Coronary artery (tissue), 2 donors: ENCODE measurements around the gene BARD1.

Experiments used
- DNase-seq: peaks from one replicate; pipeline ENCODE4 v3.0.0-alpha.2; 2017; ENCODE audit warnings: low spot score
- H3K27ac ChIP-seq, 2 donors: fragments of 200-600 bp; sonication (generic); one replicate each; pipeline ENCODE4 v1.5.1; 2016 to 2019
- H3K4me3 ChIP-seq: fragments of 200-600 bp; sonication (generic); 2 replicates; pipeline ENCODE4 v1.5.1; 2016; ENCODE audit warnings: mild to moderate bottlenecking, moderate library complexity
- TF ChIP-seq, protein P1 (sequence below): fragments of 200-600 bp; sonication (generic); IDR thresholded peaks from one replicate; pipeline ENCODE4 v1.5.1; 2019; ENCODE audit warnings: antibody characterized with exemption

Gene BARD1

GRCh38 chr2:214830794-214831346 lies 21.4 kb upstream of the BARD1 start:
- Histone ChIP-seq H3K27ac (no peak overlapping the region), H3K4me3 (no peak overlapping the region)
- DNase-seq = no peak
- TF ChIP-seq, protein P1, sequence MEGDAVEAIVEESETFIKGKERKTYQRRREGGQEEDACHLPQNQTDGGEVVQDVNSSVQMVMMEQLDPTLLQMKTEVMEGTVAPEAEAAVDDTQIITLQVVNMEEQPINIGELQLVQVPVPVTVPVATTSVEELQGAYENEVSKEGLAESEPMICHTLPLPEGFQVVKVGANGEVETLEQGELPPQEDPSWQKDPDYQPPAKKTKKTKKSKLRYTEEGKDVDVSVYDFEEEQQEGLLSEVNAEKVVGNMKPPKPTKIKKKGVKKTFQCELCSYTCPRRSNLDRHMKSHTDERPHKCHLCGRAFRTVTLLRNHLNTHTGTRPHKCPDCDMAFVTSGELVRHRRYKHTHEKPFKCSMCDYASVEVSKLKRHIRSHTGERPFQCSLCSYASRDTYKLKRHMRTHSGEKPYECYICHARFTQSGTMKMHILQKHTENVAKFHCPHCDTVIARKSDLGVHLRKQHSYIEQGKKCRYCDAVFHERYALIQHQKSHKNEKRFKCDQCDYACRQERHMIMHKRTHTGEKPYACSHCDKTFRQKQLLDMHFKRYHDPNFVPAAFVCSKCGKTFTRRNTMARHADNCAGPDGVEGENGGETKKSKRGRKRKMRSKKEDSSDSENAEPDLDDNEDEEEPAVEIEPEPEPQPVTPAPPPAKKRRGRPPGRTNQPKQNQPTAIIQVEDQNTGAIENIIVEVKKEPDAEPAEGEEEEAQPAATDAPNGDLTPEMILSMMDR = no peak

DNA sequence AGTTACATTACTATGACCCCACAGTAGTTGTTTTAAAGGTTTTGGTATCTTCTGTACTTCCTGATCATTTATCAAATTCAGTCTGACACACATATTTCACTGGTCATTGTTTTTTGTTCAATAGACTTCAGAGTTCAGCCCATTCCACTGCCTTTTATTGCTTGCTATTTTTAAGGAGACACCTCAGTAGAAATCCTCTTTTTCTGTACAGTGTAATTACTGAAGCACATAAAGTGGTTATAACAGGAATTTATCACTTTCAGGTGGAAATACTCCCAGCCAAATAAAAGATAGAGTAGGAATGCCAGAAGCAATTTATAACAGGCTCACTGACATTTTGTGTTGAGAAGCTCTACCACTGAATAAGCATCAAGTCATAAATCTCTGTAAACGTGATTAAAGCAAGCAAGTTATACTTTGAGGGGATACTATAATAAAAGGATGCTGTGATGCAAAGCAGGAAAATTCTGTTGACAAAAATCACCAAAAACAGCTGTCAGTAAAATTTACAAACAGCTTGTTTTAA lies 6.6 kb upstream of the BARD1 start:
- Histone ChIP-seq H3K27ac (no peak overlapping the region), H3K4me3 (no peak overlapping the region)
- DNase-seq = no peak
- TF ChIP-seq, protein P1 = no peak

DNA sequence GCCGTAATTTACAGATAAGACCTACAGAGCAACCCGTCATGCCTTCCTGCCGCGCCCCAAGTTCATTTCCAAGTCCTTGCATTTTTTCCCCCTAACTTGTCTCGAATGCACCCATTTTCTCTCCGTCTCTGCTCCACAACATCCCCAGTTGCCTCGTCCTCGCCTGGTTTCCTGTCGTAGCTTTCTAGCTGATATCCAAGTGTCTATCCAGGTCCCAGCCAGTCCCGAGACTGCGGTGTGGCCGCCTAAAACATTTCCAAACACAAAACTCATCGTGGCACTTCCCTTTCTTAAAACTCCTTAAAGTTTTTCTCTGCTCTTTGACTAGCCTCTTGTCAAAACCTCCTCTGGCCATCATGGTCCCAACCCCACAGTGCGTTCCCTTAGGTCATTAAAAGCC lies 1.2 kb upstream of the BARD1 start:
- no peak for DNase-seq
- Histone ChIP-seq H3K27ac (peak overlapping the region in 1 of 2 donors; percentile 95), H3K4me3 (peak overlapping the region; percentile 93)
- TF ChIP-seq, protein P1 = no peak

DNA sequence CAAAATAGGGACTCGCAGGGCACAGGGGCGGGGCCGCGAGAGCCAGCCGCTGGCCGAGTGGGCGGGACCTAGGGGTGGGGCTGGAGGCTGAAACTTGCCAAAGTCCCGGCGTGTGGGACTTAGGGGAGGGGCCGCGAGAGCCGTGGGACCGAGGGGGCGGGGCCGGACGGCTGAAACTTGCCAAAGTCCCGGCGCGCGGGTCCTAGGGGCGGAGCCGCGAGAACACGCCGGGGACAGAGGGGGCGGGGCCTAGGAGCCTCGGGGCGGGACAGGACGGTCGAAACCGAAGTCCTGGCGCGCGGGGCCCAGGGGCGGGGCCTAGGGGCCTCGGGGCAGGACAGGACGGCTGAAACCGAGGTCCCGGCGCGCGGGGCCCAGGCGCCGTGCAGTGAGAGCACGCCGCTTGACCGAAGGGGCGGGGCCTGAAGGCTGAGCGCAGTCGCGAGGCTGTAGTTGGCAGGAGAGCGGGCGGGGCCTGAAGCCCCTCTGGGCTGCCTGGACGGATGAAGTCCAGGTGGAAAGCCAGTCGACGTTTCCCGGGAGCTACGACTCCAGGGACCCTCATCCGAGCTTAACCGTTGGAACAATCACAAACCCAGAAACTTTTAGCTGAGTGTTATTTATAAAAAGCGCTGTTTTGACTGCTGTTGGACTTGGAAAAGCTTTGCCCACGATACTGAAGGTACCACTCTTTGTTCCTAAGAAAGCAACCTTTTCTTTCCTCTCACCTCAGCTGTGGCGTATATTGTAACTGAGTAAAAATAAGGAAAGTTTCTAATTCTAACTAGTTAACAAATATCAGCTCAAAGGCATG lies 475 bp upstream of the BARD1 start:
- DNase-seq = peak; percentile 99
- Histone ChIP-seq H3K27ac (peak overlapping the region; percentile 95), H3K4me3 (peak overlapping the region; percentile 93)
- TF ChIP-seq, protein P1 = no peak

DNA sequence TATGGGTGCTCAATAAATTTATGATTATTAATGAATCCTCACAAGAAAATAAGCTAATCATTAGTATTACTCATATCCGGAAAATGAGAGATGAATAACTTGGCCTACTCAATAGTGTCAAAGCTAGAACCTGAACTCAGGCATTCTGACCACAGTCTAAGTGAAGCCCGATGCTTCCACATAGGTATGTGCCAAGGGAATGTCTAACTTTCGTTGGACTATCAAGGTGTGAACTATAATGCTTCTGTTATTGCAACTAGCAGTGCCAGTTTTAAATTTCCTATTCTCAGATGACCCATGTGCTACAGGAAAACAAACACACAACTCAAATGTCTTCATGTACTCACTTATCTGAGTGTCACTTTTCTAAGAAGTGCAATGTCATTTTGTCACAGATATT lies 1.8 kb downstream of the BARD1 start:
- TF ChIP-seq, protein P1 = no peak
- DNase-seq = no peak

GRCh38 chr2:214801768-214802397 lies 7.6 kb downstream of the BARD1 start:
- H3K4me3 ChIP-seq = no peak overlapping the region
- TF ChIP-seq, protein P1 = no peak

More for the DNA sequence above, 1.8 kb downstream of the BARD1 start:
- Histone ChIP-seq H3K4me3 (peak overlapping the region; percentile 93), H3K27ac (peak overlapping the region; percentile 95)

More at GRCh38 chr2:214801768-214802397, 7.6 kb downstream of the BARD1 start:
- no peak overlapping the region for H3K27ac ChIP-seq
- DNase-seq = no peak
